Measurements from ENCODE around the gene FAM120B.

Gene FAM120B

DNA sequence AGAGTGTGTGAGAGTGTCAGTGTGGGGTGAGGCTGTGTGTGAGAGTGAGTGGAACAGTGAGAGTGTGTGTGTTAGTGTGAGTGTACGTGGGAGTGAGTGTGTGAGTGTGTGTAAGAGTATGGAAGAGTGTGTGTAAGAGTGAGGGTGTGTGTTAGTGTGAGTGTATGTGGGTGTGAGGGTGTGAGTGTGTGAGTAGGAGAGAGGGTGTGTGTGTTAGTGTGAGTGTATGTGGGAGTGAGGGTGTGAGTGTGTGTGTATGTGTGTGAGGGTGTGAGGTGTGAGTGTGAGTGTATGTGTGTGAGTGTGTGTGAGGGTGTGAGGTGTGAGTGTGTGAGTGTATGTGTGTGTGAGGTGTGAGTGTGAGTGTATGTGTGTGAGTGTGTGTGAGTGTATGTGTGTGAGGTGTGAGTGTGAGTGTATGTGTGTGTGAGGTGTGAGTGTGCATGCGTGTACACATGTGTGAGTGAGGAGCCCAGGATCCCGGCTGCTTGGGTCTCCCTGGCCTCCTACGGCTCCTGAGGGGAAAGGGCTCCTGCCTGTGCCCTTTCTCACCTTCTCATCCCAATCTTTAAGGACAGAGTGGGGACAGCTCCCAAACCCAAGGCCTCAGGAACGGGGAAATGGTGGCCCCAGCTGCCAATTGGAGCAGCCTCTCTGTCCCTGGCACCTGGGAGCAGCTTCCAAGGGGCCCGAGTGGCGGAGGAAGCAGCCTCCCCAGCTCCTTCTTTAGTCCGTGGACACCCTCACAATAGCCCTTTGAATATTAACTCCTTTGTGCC is 146.4 kb downstream of the FAM120B start:
- DNase-seq (ENCODE audit: insufficient read length, low spot score), result no peak
- TF ChIP-seq POU2F2 (IDR thresholded peaks at IDR 0.05; ENCODE audit: low read depth, low read length), result no peak
- TF ChIP-seq TAF1 (IDR thresholded peaks at IDR 0.05; ENCODE audit: low read depth, low read length), result no peak
- no peak for TF ChIP-seq POLR2AphosphoS5 (IDR thresholded peaks at IDR 0.05; ENCODE audit: low read depth, low read length)
- no peak for TF ChIP-seq PAX5 (IDR thresholded peaks at IDR 0.05; ENCODE audit: insufficient read depth, low read length, severe bottlenecking)
- TF ChIP-seq SPI1 (IDR thresholded peaks at IDR 0.05; ENCODE audit: low read depth, low read length), result no peak
- no peak for TF ChIP-seq POLR2A (IDR thresholded peaks at IDR 0.05; ENCODE audit: low read depth, low read length)
- FAIRE-seq, result peak; percentile 87

DNA sequence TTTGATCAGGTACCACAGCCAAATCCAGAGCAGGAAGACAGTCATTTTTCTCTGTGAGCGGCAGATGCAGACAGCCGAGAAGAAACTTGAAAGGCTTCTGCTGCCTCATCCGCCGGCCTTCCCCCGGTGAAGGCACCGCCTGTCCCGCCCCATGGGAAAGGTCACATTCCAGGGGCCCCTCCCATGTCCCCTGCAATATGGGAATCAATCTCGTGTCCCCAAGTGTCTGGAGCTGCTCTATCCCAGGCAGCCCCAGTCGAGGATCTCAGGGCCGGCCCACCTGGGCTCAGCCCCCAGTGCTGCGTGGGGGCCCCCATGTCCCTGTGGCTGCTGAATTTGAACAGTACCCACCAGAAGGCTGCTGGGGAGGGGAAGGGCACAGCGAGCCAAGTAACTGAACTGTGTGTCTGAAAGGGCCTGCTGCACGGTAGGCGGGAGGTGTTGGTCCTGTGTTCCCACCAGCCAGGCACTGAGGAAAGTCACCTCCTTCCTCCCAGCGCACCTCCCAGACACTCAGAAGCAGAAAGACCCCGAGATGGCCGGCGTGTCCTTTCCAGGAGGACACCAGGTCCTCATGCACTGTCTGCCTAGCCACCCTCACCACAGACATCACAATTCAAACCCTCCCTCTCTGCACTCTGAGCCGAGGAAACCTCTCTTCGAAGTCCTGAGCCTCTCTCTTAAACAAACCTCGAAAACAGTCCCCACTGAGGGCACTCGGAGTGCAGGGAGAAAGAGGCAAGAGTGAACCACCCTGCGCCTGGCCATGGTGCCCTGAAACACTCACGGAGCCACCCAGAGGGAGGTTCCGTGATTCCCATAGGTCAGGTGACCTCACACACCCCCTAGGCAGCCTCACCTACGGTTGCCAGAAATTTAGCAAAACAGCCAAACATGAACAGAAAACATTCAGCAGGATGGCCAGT is 147.3 kb downstream of the FAM120B start:
- FAIRE-seq (no peak), DNase-seq (ENCODE audit: insufficient read length, low spot score) (no peak)
- TF ChIP-seq POLR2A (IDR thresholded peaks at IDR 0.05; ENCODE audit: low read depth, low read length), result no peak
- no peak for TF ChIP-seq POLR2AphosphoS5 (IDR thresholded peaks at IDR 0.05; ENCODE audit: low read depth, low read length)
- TF ChIP-seq TAF1 (IDR thresholded peaks at IDR 0.05; ENCODE audit: low read depth, low read length), result no peak
- no peak for TF ChIP-seq SPI1 (IDR thresholded peaks at IDR 0.05; ENCODE audit: low read depth, low read length)
- TF ChIP-seq PAX5 (IDR thresholded peaks at IDR 0.05; ENCODE audit: insufficient read depth, low read length, severe bottlenecking), result no peak
- no peak for TF ChIP-seq POU2F2 (IDR thresholded peaks at IDR 0.05; ENCODE audit: low read depth, low read length)

DNA sequence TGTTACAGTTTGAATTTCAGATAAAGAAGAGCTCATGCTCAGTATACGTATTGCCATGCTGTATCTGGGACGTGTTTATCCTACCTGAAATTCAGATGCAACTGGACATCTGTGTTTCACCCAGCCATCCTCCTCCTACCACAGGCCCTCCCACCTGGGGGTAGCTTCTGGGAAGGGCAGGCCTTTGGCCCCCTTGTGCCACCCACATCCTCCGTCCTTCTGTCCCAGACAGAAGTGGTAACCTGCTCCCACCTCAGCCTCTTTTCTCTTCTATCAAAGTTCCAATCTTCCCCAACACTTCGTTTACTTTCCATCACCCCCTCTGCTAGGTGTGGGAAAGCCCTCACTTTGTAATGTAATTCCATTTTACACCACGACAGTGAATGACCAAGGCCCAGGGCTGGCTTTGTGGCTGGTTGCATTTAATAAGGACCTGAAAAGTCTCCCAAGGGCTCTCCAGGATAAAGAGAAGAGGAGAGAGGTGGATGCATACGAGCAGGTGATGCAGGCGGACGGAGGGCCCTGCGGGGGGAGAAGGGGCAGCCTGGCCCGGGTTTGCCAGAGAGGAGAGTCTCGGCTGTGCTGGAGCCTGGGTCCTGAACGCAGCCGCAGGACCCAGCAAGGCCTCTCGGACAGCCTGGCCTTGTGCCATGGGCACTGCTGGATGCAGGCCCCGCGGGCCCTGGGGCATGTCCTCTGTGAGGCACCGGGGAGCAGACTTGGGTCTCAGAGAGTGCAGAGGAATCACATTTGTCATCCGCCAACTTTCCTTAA is 148.1 kb downstream of the FAM120B start:
- DNase-seq (ENCODE audit: insufficient read length, low spot score), result no peak
- TF ChIP-seq SPI1 (IDR thresholded peaks at IDR 0.05; ENCODE audit: low read depth, low read length), result no peak
- no peak for TF ChIP-seq POU2F2 (IDR thresholded peaks at IDR 0.05; ENCODE audit: low read depth, low read length)
- TF ChIP-seq POLR2A (IDR thresholded peaks at IDR 0.05; ENCODE audit: low read depth, low read length), result no peak
- TF ChIP-seq PAX5 (IDR thresholded peaks at IDR 0.05; ENCODE audit: insufficient read depth, low read length, severe bottlenecking), result no peak
- TF ChIP-seq POLR2AphosphoS5 (IDR thresholded peaks at IDR 0.05; ENCODE audit: low read depth, low read length), result no peak
- no peak for TF ChIP-seq TAF1 (IDR thresholded peaks at IDR 0.05; ENCODE audit: low read depth, low read length)
- FAIRE-seq, result no peak

DNA sequence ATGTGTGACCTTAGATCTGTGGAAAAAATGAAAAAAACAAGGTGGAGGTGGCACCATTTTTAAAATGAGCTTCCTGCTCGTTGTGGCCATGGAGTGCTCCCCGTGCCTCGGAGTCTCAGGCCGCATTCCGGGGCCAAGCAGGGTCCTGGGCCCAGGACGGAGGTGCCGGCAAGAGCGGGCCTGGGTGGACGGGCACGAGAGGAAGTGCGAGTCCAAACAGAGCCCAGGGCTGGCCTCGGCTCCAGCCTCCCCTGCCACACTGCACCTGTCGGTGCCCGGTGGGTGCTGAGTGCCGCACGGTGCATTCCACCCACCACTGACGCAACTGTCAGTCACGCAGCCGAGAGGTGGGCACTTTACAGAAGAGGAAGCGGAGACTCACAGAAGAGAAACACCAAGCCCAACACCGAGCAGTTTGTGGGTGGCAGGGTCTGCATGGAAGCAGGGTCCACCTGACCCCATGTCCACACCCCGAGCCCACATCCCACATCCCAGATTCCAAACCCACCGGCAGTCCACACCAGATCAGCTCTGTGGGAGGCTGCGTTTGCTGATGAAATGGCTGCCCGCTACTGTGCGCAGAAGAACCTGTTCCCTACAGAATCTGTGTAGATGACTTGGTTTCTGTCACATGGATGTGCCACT is 148.9 kb downstream of the FAM120B start:
- TF ChIP-seq TAF1 (IDR thresholded peaks at IDR 0.05; ENCODE audit: low read depth, low read length), result no peak
- TF ChIP-seq PAX5 (IDR thresholded peaks at IDR 0.05; ENCODE audit: insufficient read depth, low read length, severe bottlenecking), result no peak
- no peak for TF ChIP-seq POLR2A (IDR thresholded peaks at IDR 0.05; ENCODE audit: low read depth, low read length)
- no peak for TF ChIP-seq POU2F2 (IDR thresholded peaks at IDR 0.05; ENCODE audit: low read depth, low read length)
- TF ChIP-seq SPI1 (IDR thresholded peaks at IDR 0.05; ENCODE audit: low read depth, low read length), result no peak
- no peak for TF ChIP-seq POLR2AphosphoS5 (IDR thresholded peaks at IDR 0.05; ENCODE audit: low read depth, low read length)
- no peak for DNase-seq (ENCODE audit: insufficient read length, low spot score)
- FAIRE-seq, result no peak

DNA sequence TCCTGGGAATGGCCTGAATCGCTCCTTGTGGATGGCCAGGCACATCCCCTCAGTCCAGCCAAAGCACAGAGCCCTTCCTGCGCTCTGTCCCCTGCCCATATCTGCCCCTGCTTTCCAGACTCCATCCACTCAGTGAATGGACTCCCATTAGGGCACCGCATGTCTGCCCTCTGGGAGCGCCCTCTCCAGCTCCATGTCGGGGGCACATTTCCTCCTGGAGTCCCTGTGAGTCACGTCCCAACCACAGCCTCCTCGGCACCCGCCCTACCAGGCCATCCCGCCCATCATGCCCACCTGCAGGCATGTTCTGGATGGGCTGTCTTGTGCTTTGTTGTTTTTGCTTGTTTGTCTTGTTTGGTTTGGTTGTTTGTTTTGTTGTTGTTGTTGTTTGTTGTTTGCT is 149.8 kb downstream of the FAM120B start:
- FAIRE-seq (no peak), DNase-seq (ENCODE audit: insufficient read length, low spot score) (no peak)
- TF ChIP-seq SPI1 (IDR thresholded peaks at IDR 0.05; ENCODE audit: low read depth, low read length) (no peak), POLR2A (IDR thresholded peaks at IDR 0.05; ENCODE audit: low read depth, low read length) (no peak), TAF1 (IDR thresholded peaks at IDR 0.05; ENCODE audit: low read depth, low read length) (no peak), POLR2AphosphoS5 (IDR thresholded peaks at IDR 0.05; ENCODE audit: low read depth, low read length) (no peak), POU2F2 (IDR thresholded peaks at IDR 0.05; ENCODE audit: low read depth, low read length) (no peak), PAX5 (IDR thresholded peaks at IDR 0.05; ENCODE audit: insufficient read depth, low read length, severe bottlenecking) (no peak)
